Stimulated activated CD8-positive, alpha-beta memory T cell treated with anti-CD3 and anti-CD28 coated beads, Interleukin-12 subunit alpha, Interleukin-12 subunit beta, amount 100 ng/mL, for 24 hours (primary cell): Measurements from ENCODE around the gene RNF126.
"Not testable (repeated sequence)": the region's sequence is repeated elsewhere in the genome, so short reads cannot be mapped to it uniquely, and the experiment has no call there.

Experiments
- DNase-seq: peaks from one replicate; pipeline ENCODE4 v3.0.0-alpha.2; 2020; ENCODE audit errors: extremely low read depth

The RNF126 gene

GRCh38 chr19:611481-611868 is 51.5 kb downstream of the RNF126 start:
- DNase-seq, result no peak

GRCh38 chr19:610801-611480 is 52.1 kb downstream of the RNF126 start:
- no peak for DNase-seq

DNA sequence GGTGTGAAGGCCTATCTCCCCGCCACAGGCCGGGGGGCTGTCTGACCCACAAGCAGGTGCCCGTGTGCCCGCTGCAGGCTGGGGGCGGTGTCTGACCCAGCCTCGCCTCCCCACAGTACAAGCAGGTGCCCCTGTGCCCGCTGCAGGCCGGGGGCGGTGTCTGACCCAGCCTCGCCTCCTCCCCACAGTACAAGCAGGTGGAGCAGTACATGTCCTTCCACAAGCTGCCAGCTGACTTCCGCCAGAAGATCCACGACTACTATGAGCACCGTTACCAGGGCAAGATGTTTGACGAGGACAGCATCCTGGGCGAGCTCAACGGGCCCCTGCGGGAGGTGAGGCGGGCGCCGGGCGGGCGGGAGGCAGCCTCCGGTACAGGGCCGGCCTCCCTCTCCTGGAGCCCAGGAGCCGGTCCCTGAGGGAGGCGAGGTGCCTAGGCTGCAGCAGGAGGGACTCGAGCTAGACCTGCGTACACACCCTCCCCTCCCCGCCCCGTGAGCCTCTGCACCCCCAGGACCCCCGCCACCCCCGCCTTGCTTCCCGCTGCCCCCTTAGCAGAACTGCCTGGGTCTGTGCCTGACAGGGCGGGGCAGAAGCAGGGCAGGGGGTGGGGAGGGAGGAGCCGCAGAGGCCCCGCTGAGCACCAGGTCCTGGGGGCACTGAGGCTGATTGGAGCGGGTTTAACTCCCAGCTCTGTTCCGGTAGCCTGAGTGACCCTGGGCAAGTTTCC is 52.8 kb downstream of the RNF126 start:
- no peak for DNase-seq

- no peak for DNase-seq
These were observed 54.0 kb downstream of the RNF126 start for GRCh38 chr19:609004-609346.

DNA sequence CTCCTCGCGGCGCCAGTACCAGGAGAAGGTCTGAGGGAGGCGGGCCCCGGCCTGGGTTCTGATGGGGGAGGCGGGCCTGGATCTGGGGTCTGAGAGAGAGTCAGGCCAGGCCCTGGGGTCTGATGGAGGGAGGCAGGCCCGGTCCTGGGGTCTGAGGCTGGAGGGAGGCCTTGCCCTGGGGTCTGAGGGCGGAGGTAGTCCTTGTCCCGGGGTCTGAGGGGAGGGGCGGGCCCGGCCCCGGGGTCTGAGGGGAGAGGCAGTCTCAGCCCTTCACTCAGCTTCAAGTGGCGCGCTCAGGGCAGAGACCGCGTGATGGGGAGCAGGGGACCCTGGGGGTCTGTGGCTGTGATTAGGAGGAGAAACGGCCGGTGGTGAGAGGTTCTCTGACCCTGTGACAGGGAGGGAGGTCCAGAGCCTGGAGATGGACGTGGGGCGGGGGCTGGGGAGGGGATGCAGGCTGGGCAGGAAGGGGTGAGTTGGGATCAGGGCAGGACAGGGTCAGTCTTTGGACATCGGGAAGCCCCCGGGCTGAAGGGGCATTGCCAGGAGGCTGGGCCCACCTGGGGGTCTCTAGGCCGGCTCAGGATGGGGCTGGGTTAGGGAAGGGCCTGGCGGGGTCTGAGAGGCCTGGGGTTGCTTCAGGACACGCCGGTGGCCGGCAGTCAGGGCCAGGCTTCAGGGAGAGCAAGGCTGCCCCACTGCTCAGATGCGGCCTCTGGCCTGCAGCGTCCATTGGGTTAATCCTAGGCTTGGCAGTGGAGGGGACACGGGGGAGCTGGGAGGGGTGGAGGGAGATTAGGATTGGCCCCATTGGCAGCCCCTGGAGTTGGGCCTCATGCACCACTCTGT is 54.6 kb downstream of the RNF126 start:
- no peak for DNase-seq

GRCh38 chr19:607301-608154 is 55.5 kb downstream of the RNF126 start:
- no peak for DNase-seq

- DNase-seq, result not testable (repeated sequence)
These were observed 57.7 kb downstream of the RNF126 start for GRCh38 chr19:605061-605971.

GRCh38 chr19:604355-604754 is 58.7 kb downstream of the RNF126 start:
- DNase-seq, result no peak

GRCh38 chr19:603779-604178 is 59.2 kb downstream of the RNF126 start:
- DNase-seq, result not testable (repeated sequence)

- not testable (repeated sequence) for DNase-seq
These were observed 59.7 kb downstream of the RNF126 start for GRCh38 chr19:603302-603639.

- no peak for DNase-seq
These were observed 60.4 kb downstream of the RNF126 start for GRCh38 chr19:602391-603301.

GRCh38 chr19:601790-602189 is 61.2 kb downstream of the RNF126 start:
- no peak for DNase-seq

DNA sequence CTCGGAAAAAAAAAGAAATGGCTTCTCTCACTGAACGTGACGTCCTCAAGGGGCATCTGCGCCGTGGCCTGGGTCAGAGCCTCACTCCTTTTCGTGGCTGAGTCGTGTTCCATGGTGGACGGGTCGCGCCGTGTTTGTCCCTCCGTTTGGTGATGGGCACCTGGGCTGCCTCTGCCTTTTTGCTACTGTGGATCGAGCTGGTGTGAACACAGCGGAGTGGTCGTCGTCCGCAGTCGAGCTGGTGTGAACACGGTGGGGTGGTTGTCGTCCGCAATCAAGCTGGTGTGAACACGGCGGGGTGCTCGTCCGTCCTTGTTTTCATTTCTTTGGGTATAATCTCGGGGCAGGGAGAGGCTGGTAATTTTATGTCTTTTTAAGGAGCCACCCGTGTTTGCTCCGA is 61.7 kb downstream of the RNF126 start:
- DNase-seq, result no peak
